ENCODE measurements around the gene SMG1.

The SMG1 gene

DNA sequence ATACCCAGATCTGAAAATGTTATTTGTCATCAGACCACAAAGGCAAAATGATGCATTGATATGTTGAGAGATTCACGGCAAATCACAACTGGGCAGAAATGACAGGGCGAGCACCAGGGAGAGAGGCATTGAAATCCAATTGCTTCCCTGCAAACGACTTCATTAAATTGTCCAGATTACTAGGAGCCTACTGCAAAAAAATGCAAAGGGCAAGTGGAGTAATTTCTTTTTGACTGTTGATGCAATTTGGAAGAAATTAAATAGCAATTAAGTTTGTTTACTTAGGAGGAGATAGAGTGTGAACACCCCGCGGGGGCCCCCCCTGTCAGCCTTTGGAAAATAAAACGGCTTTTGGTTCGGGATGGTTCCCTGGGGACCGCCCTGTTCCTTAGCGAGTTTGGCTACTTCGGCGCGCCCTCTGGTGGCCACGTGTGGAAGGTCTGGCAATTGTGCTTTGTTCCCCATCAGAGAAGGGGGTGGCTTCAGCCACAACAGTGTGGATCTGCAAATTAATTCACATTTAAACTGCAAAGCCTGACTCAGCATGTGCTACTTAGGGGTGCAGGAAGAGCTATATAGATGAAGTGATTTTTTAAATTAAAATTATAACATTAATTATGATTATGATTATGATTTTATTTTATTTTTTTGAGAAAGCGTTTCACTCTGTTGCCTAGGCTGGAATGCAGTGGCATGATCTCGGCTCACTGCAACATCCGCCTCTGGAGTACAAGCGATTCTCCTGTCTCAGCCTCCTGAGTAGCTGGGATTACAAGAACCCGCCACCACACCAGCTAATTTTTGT lies 43.0 kb upstream of the SMG1 start:
- H3K9me2 ChIP-seq (replicated peaks; ENCODE audit: control insufficient read depth, low read length) = no peaks in the 10 kb centered on the region
- peak overlapping the region; percentile 50 for H3K4me3 ChIP-seq (ENCODE audit: low read length)
- no peaks in the 10 kb centered on the region for H3K79me2 ChIP-seq (ENCODE audit: control insufficient read depth, low read length)
- H3K27me3 ChIP-seq (ENCODE audit: control insufficient read depth, low read length) = no peaks in the 10 kb centered on the region
- H3F3A ChIP-seq (ENCODE audit: control insufficient read depth, insufficient read depth) = no peaks in the 10 kb centered on the region
- no peak overlapping the region for H3K27ac ChIP-seq (ENCODE audit: low read depth, low read length)
- peaks cover 6% of the 10 kb centered on the region for H3K4me1 ChIP-seq (ENCODE audit: control insufficient read depth, low read length)
- H3K36me3 ChIP-seq (ENCODE audit: control insufficient read depth, low read length) = no peaks in the 10 kb centered on the region
- peak overlapping the region; percentile 63 for H3K4me2 ChIP-seq (ENCODE audit: low read length)
- no peaks in the 10 kb centered on the region for H3K9me3 ChIP-seq (ENCODE audit: control insufficient read depth, insufficient read depth, low read length)
- H4K20me1 ChIP-seq (ENCODE audit: control insufficient read depth, insufficient read depth, low read depth, low read length) = no peaks in the 10 kb centered on the region
- no peak for TF ChIP-seq EZH2phosphoT487 (IDR thresholded peaks at IDR 0.05; ENCODE audit: borderline replicate concordance, low read length)
- TF ChIP-seq, protein P1, sequence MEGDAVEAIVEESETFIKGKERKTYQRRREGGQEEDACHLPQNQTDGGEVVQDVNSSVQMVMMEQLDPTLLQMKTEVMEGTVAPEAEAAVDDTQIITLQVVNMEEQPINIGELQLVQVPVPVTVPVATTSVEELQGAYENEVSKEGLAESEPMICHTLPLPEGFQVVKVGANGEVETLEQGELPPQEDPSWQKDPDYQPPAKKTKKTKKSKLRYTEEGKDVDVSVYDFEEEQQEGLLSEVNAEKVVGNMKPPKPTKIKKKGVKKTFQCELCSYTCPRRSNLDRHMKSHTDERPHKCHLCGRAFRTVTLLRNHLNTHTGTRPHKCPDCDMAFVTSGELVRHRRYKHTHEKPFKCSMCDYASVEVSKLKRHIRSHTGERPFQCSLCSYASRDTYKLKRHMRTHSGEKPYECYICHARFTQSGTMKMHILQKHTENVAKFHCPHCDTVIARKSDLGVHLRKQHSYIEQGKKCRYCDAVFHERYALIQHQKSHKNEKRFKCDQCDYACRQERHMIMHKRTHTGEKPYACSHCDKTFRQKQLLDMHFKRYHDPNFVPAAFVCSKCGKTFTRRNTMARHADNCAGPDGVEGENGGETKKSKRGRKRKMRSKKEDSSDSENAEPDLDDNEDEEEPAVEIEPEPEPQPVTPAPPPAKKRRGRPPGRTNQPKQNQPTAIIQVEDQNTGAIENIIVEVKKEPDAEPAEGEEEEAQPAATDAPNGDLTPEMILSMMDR (IDR thresholded peaks at IDR 0.05; ENCODE audit: low read depth, low read length, poor library complexity, severe bottlenecking) = peak; percentile 87

DNA sequence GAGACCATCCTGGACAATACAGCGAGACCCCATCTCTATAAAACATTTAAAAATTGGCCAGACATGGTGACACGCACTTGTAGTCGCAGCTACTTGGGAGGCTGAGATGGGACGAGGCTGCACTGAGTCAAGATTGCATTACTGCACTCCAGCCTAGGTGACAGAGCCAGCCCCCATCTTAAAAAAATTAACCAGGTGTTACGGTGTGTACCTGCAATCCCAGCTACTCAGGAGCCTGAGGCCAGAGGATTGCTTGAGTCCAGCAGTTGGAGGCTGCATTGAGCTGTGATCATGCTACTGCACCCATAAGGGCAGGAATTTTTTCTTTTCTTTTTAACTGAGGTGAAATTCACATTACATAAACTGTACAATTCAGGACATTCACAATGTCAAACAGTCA lies 40.6 kb upstream of the SMG1 start:
- no peaks in the 10 kb centered on the region for H3K9me2 ChIP-seq (replicated peaks; ENCODE audit: control insufficient read depth, low read length)
- no peaks in the 10 kb centered on the region for H3K9me3 ChIP-seq (ENCODE audit: control insufficient read depth, insufficient read depth, low read length)
- no peaks in the 10 kb centered on the region for H3F3A ChIP-seq (ENCODE audit: control insufficient read depth, insufficient read depth)
- no peak overlapping the region for H3K27ac ChIP-seq (ENCODE audit: low read depth, low read length)
- no peak overlapping the region for H3K4me2 ChIP-seq (ENCODE audit: low read length)
- no peaks in the 10 kb centered on the region for H4K20me1 ChIP-seq (ENCODE audit: control insufficient read depth, insufficient read depth, low read depth, low read length)
- no peaks in the 10 kb centered on the region for H3K27me3 ChIP-seq (ENCODE audit: control insufficient read depth, low read length)
- H3K79me2 ChIP-seq (ENCODE audit: control insufficient read depth, low read length) = no peaks in the 10 kb centered on the region
- no peak for TF ChIP-seq EZH2phosphoT487 (IDR thresholded peaks at IDR 0.05; ENCODE audit: borderline replicate concordance, low read length)
- TF ChIP-seq, protein P1 (IDR thresholded peaks at IDR 0.05; ENCODE audit: low read depth, low read length, poor library complexity, severe bottlenecking) = no peak
- no peak overlapping the region for H3K4me3 ChIP-seq (ENCODE audit: low read length)
- peaks cover 6% of the 10 kb centered on the region for H3K4me1 ChIP-seq (ENCODE audit: control insufficient read depth, low read length)
- H3K36me3 ChIP-seq (ENCODE audit: control insufficient read depth, low read length) = no peaks in the 10 kb centered on the region

DNA sequence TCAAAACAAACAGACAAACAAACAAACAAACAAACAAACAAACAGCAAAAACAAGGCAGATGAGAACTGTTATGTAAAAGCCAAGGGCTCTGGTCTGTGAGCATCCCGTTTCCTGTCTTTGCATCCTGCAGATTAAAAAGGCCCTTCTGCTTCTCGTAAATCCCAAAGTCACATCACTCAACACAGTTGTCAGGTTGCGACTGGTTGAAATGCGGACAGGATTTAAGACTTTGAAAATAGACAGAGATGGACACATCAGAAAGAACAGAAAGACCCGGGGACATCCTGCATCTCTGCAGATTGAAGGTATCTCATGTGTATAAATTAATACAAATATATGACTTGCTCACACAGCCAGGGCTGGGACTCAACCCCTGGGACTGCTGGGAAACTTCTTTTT lies 39.3 kb upstream of the SMG1 start:
- no peaks in the 10 kb centered on the region for H3K79me2 ChIP-seq (ENCODE audit: control insufficient read depth, low read length)
- no peaks in the 10 kb centered on the region for H4K20me1 ChIP-seq (ENCODE audit: control insufficient read depth, insufficient read depth, low read depth, low read length)
- no peaks in the 10 kb centered on the region for H3K36me3 ChIP-seq (ENCODE audit: control insufficient read depth, low read length)
- no peaks in the 10 kb centered on the region for H3F3A ChIP-seq (ENCODE audit: control insufficient read depth, insufficient read depth)
- TF ChIP-seq, protein P1 (IDR thresholded peaks at IDR 0.05; ENCODE audit: low read depth, low read length, poor library complexity, severe bottlenecking) = no peak
- no peak for TF ChIP-seq EZH2phosphoT487 (IDR thresholded peaks at IDR 0.05; ENCODE audit: borderline replicate concordance, low read length)
- H3K27me3 ChIP-seq (ENCODE audit: control insufficient read depth, low read length) = 0 out of 2 replicates have a peak, but pooled peaks cover 3% of the 10 kb centered on the region
- no peaks in the 10 kb centered on the region for H3K9me2 ChIP-seq (replicated peaks; ENCODE audit: control insufficient read depth, low read length)
- H3K9me3 ChIP-seq (ENCODE audit: control insufficient read depth, insufficient read depth, low read length) = no peaks in the 10 kb centered on the region
- no peak overlapping the region for H3K27ac ChIP-seq (ENCODE audit: low read depth, low read length)
- peaks cover 6% of the 10 kb centered on the region for H3K4me1 ChIP-seq (ENCODE audit: control insufficient read depth, low read length)
- H3K4me2 ChIP-seq (ENCODE audit: low read length) = no peak overlapping the region
- H3K4me3 ChIP-seq (ENCODE audit: low read length) = no peak overlapping the region

Data from DOHH2 (cell line).